ENCODE data around the gene EP400. TPM values are rescaled to one million over a fixed set of nuclear protein-coding genes. Genes with fewer than 3 reads are reported as not detected.

EP400 gene
- total RNA-seq, 1 experiment from 2014 or later = 61.7 TPM

DNA sequence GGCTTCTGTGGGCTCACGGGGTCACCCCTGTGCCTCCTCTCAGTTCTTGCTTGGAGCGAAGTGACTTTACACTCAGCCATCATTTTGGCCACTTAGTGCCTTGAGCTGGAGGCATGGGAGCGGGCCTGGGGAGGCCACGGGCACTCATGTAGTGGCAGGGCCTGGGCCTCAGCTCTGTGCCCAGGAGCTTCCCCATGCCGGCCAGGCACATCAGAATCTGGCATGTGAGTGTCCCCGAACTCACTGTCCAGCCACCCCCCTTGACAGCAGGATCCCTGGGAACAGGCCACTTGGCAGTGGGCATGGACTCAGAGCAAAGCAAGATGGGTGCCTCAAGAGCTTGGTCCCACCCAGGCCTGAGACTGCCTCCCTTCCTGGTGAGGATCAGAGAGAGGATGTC lies 164.9 kb downstream of the EP400 start:
- H2BK15ac ChIP-seq (ENCODE audit: low read depth, low read length) = no peak overlapping the region
- H3K18ac ChIP-seq (ENCODE audit: insufficient read length, low read depth, low read length) = no peak overlapping the region
- no peaks in the 10 kb centered on the region for H3K4me1 ChIP-seq (ENCODE audit: insufficient read depth, low read length)
- H2BK20ac ChIP-seq (ENCODE audit: low read depth, low read length, poor library complexity, severe bottlenecking) = no peak overlapping the region
- no peak overlapping the region for H3T11ph ChIP-seq (ENCODE audit: low read length)
- no peaks in the 10 kb centered on the region for H3K9me3 Mint-ChIP-seq
- no peak overlapping the region for H2BK120ac ChIP-seq (ENCODE audit: low read depth, low read length, poor library complexity, severe bottlenecking)
- H3K79me1 ChIP-seq (ENCODE audit: insufficient read depth, low read depth, low read length, poor library complexity, severe bottlenecking) = no peaks in the 10 kb centered on the region
- no peak overlapping the region for H2AFZ ChIP-seq (ENCODE audit: low read length)
- no peak overlapping the region for H4K5ac ChIP-seq (ENCODE audit: insufficient read length, low read depth, low read length)
- no peaks in the 10 kb centered on the region for H3K4me1 Mint-ChIP-seq
- no peaks in the 10 kb centered on the region for H3K27me3 ChIP-seq (ENCODE audit: insufficient read depth, low read length)
- no peak overlapping the region for H2BK12ac ChIP-seq (ENCODE audit: insufficient read length, low read depth, low read length)
- H3K56ac ChIP-seq (ENCODE audit: insufficient read length, low read depth, low read length) = no peak overlapping the region
- TF ChIP-seq, protein P1, sequence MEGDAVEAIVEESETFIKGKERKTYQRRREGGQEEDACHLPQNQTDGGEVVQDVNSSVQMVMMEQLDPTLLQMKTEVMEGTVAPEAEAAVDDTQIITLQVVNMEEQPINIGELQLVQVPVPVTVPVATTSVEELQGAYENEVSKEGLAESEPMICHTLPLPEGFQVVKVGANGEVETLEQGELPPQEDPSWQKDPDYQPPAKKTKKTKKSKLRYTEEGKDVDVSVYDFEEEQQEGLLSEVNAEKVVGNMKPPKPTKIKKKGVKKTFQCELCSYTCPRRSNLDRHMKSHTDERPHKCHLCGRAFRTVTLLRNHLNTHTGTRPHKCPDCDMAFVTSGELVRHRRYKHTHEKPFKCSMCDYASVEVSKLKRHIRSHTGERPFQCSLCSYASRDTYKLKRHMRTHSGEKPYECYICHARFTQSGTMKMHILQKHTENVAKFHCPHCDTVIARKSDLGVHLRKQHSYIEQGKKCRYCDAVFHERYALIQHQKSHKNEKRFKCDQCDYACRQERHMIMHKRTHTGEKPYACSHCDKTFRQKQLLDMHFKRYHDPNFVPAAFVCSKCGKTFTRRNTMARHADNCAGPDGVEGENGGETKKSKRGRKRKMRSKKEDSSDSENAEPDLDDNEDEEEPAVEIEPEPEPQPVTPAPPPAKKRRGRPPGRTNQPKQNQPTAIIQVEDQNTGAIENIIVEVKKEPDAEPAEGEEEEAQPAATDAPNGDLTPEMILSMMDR (conservative IDR thresholded peaks at IDR 0.05) = no peak
- no peak overlapping the region for H3K4me2 ChIP-seq (ENCODE audit: insufficient read depth, insufficient read length, low read length)
- no peaks in the 10 kb centered on the region for H3K23me2 ChIP-seq (ENCODE audit: insufficient read length, low read depth, low read length, poor library complexity, severe bottlenecking)
- no peak overlapping the region for H4K91ac ChIP-seq (ENCODE audit: insufficient read length, low read depth, low read length)
- no peak overlapping the region for H3K27ac Mint-ChIP-seq
- no peaks in the 10 kb centered on the region for H3K79me2 ChIP-seq (ENCODE audit: insufficient read depth, low read length)
- H3K36me3 Mint-ChIP-seq (ENCODE audit: insufficient read depth in 1 of 3, low read depth in 3 of 3) = peaks cover 27 to 51% (median 41%) of the 10 kb centered on the region in 3 experiments; a peak in 6 of 7 replicates
- H2BK5ac ChIP-seq (ENCODE audit: insufficient read length, low read length) = no peak overlapping the region
- H3K4ac ChIP-seq (ENCODE audit: low read depth, low read length) = no peak overlapping the region
- no peak overlapping the region for H3K23ac ChIP-seq (ENCODE audit: insufficient read length, low read depth, low read length)
- no peak overlapping the region for H3K27ac ChIP-seq (ENCODE audit: insufficient read length, low read depth, low read length)
- H4K20me1 ChIP-seq (ENCODE audit: control insufficient read depth, insufficient read depth, insufficient read length) = no peaks in the 10 kb centered on the region
- no CpG with 5 or more reads among the region's 6 CpGs for WGBS (ENCODE audit: extremely low coverage, insufficient read length, low lambda C conversion rate)
- no peaks in the 10 kb centered on the region for H3K9me3 ChIP-seq (ENCODE audit: control insufficient read depth, low read depth, low read length)
- no peaks in the 10 kb centered on the region for H3K27me3 Mint-ChIP-seq (ENCODE audit: low read depth)
- H2AK5ac ChIP-seq (ENCODE audit: insufficient read length, low read length) = no peak overlapping the region
- H3K9ac ChIP-seq (ENCODE audit: extremely low read depth, insufficient read length, low read length) = no peak overlapping the region
- no peak overlapping the region for H3K4me3 Mint-ChIP-seq
- H4K8ac ChIP-seq (replicated peaks; ENCODE audit: insufficient read length, low read depth, low read length) = no peak overlapping the region
- no peak overlapping the region for H3K14ac ChIP-seq (ENCODE audit: insufficient read depth, low read length)
- DNase-seq = no peak
